Loucy (cell line): ENCODE results near the gene SSH2.

ENCODE experiments used
- H2AFZ ChIP-seq: fragments of 200-600 bp; sonication (generic); 2 replicates; pipeline ENCODE4 v1.6.0; 2016; ENCODE audit warnings: antibody characterized with exemption, mild to moderate bottlenecking, low read length, moderate library complexity
- H3F3A ChIP-seq: fragments of 200-600 bp; 2 replicates; pipeline ENCODE4 v1.6.0; 2016; ENCODE audit warnings: antibody characterized with exemption, low read depth, mild to moderate bottlenecking
- H3K27me3 ChIP-seq: fragments of 200-600 bp; sonication (generic); 2 replicates; pipeline ENCODE4 v1.6.1; 2014; ENCODE audit warnings: low read length, mild to moderate bottlenecking; ENCODE audit not compliant: insufficient read depth, poor library complexity, severe bottlenecking
- H3K36me3 ChIP-seq: fragments of 200-600 bp; sonication (generic); 2 replicates; pipeline ENCODE4 v1.6.1; 2016; ENCODE audit warnings: low read length; ENCODE audit not compliant: insufficient read depth
- H3K4me1 ChIP-seq: fragments of 200-600 bp; sonication (generic); 2 replicates; pipeline ENCODE4 v1.5.1; 2014; ENCODE audit warnings: low read length, mild to moderate bottlenecking; ENCODE audit not compliant: insufficient read depth, poor library complexity, severe bottlenecking
- H3K4me2 ChIP-seq: fragments of 200-600 bp; sonication (generic); 2 replicates; pipeline ENCODE4 v1.6.0; 2014; ENCODE audit warnings: antibody characterized with exemption, low read length, low read depth, mild to moderate bottlenecking; ENCODE audit not compliant: poor library complexity, severe bottlenecking
- H3K4me3 ChIP-seq: fragments of 200-600 bp; sonication (generic); 2 replicates; pipeline ENCODE4 v1.5.1; 2014; ENCODE audit warnings: low read length, mild to moderate bottlenecking, mixed read lengths; ENCODE audit not compliant: poor library complexity, severe bottlenecking
- H3K79me2 ChIP-seq: fragments of 200-600 bp; sonication (generic); 2 replicates; pipeline ENCODE4 v1.6.1; 2014; ENCODE audit warnings: low read length; ENCODE audit not compliant: insufficient read depth
- H3K9ac ChIP-seq: fragments of 200-600 bp; sonication (generic); 2 replicates; pipeline ENCODE4 v1.6.0; 2014; ENCODE audit warnings: mild to moderate bottlenecking, low read depth, low read length, moderate library complexity; ENCODE audit not compliant: poor library complexity, severe bottlenecking
- H3K9me2 ChIP-seq: fragments of 200-600 bp; sonication (generic); replicated peaks from 2 replicates; pipeline ENCODE4 v1.6.1; 2016; ENCODE audit warnings: low read depth, low read length, mixed read lengths
- H3K9me3 ChIP-seq: fragments of 200-600 bp; sonication (generic); 2 replicates; pipeline ENCODE4 v1.6.1; 2014; ENCODE audit warnings: mild to moderate bottlenecking, antibody characterized with exemption, low read length, low read depth; ENCODE audit not compliant: insufficient read depth
- H4K20me1 ChIP-seq: fragments of 200-600 bp; sonication (generic); 2 replicates; pipeline ENCODE4 v1.6.0; 2014; ENCODE audit warnings: antibody characterized with exemption, low read length, mild to moderate bottlenecking; ENCODE audit not compliant: insufficient read depth, poor library complexity, severe bottlenecking
- CTCF ChIP-seq: fragments of 200-600 bp; sonication (generic); conservative IDR thresholded peaks from 2 replicates; pipeline ENCODE4 v1.5.1; 2014; ENCODE audit warnings: mild to moderate bottlenecking, antibody characterized with exemption, low read length
- EZH2phosphoT487 ChIP-seq: fragments of 200-600 bp; IDR thresholded peaks from 2 replicates; pipeline ENCODE4 v1.6.1; 2018; ENCODE audit warnings: antibody characterized with exemption, mild to moderate bottlenecking, moderate library complexity, borderline replicate concordance

Gene SSH2

GRCh38 chr17:29826114-29826692, 103.8 kb downstream of the SSH2 start:
- Histone ChIP-seq H3F3A (peaks cover 5% of the 10 kb centered on the region; the same call in 1 of the 2 replicates), H3K9me2 (no peaks in the 10 kb centered on the region), H3K36me3 (no peaks in the 10 kb centered on the region), H3K27me3 (no peaks in the 10 kb centered on the region), H3K9ac (no peak overlapping the region), H3K4me2 (peak overlapping the region; percentile 49), H2AFZ (no peak overlapping the region), H3K4me1 (peaks cover 51% of the 10 kb centered on the region), H3K9me3 (no peaks in the 10 kb centered on the region), H3K4me3 (no peak overlapping the region), H3K79me2 (peaks cover 46% of the 10 kb centered on the region), H4K20me1 (peaks cover 14% of the 10 kb centered on the region)
- no peak for TF ChIP-seq CTCF
- no peak for TF ChIP-seq EZH2phosphoT487

- Histone ChIP-seq H4K20me1 (peaks cover 8% of the 10 kb centered on the region), H3K9me3 (no peaks in the 10 kb centered on the region), H3K36me3 (no peaks in the 10 kb centered on the region), H3K4me2 (peak overlapping the region; percentile 49), H3F3A (peaks cover 5% of the 10 kb centered on the region; the same call in 1 of the 2 replicates), H3K27me3 (no peaks in the 10 kb centered on the region), H3K9me2 (no peaks in the 10 kb centered on the region), H2AFZ (no peak overlapping the region), H3K79me2 (peaks cover 46% of the 10 kb centered on the region), H3K4me1 (peaks cover 45% of the 10 kb centered on the region), H3K4me3 (no peak overlapping the region), H3K9ac (no peak overlapping the region)
- TF ChIP-seq CTCF (no peak), EZH2phosphoT487 (no peak)
These were observed 104.4 kb downstream of the SSH2 start for GRCh38 chr17:29825604-29826003.

GRCh38 chr17:29821897-29822296, 108.1 kb downstream of the SSH2 start:
- Histone ChIP-seq H4K20me1 (peaks cover 4% of the 10 kb centered on the region), H3K9me2 (no peaks in the 10 kb centered on the region), H3K79me2 (peaks cover 35% of the 10 kb centered on the region), H3K36me3 (no peaks in the 10 kb centered on the region), H3K9ac (no peak overlapping the region), H2AFZ (no peak overlapping the region), H3K4me3 (no peak overlapping the region), H3K4me2 (no peak overlapping the region), H3K4me1 (peaks cover 24% of the 10 kb centered on the region), H3K9me3 (no peaks in the 10 kb centered on the region), H3F3A (peaks cover 5% of the 10 kb centered on the region; the same call in 1 of the 2 replicates), H3K27me3 (no peaks in the 10 kb centered on the region)
- no peak for TF ChIP-seq EZH2phosphoT487
- TF ChIP-seq CTCF = no peak
